Stimulated activated CD8-positive, alpha-beta memory T cell treated with anti-CD3 and anti-CD28 coated beads, Interleukin-7, amount 100 ng/mL, for 48 hours (primary cell): ENCODE data around the gene ARL15.

Experiments used
- DNase-seq, 2 donors: peaks; one replicate each; pipeline ENCODE4 v3.0.0-alpha.2; 2020; ENCODE audit warnings: low read depth in 1 of 2; ENCODE audit errors: extremely low read depth in 1 of 2

Gene ARL15

DNA sequence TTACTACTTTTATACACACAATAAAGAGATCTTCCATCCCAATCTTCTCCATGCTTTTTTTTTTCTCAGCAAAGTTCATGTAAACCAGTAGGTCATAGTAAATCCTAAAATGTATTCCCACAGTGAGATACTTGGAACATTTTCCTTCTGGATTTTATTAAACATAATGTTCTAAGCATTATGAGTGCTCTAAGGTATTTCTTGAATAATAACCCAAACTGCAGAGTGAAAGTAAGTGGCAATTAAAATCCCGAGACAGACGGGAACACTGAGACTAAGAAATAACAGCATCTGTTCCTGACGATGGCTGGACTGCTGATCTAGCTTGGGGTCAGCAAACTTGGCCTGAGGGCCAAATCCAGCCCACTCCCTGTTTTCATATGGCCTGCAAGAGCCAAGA is 359.8 kb downstream of the ARL15 start:
- DNase-seq, result no peak

DNA sequence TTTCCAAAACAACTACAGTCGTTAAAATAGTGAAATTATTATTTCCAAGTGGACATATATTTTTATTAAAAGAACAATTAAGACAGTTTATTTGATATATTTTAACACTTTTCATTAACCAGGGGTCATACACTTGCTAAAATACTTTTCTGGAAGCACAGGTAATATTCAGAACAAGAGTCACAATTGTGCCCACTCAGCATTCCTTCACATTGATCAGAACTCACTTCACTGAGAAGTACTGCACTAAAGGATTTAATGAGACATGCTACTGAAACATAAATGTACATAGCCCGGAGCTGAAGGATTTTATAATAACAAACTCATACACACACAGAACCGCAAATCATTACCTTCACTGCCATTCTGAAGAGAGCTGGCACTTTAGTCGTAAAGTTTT is 361.8 kb downstream of the ARL15 start:
- DNase-seq, result no peak

DNA sequence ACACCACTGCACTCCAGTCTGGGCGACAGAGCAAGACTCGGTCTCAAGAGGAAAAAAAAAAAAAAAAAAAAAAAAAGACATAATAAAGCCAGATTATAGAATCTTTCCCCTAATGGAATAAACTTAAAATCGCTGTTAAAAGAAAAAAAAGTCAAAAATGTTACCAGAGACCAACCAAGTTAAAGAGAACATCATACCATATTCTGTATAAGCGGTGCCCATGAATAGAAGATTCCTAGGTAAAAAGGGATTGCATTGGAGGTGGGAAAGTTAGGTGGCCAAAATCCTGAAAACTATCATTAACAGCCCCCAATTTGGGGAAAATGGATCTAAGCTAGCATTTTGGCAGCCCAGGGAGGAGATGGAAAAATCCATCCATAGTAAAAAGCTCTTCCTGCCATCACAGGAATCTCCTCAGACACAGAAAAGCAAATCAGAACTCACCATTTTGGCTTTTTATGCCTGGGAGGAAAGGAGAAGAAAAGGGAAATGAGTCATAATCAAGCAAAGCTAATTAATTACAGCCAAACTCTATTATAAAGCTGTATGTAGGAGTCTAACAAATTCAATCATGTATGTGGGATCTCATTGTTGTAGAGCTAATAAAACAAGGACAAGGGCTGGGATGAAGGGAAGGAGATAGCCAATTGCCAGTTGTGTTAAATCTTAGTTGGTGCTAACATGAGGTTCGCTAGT is 363.8 kb downstream of the ARL15 start:
- no peak for DNase-seq

DNA sequence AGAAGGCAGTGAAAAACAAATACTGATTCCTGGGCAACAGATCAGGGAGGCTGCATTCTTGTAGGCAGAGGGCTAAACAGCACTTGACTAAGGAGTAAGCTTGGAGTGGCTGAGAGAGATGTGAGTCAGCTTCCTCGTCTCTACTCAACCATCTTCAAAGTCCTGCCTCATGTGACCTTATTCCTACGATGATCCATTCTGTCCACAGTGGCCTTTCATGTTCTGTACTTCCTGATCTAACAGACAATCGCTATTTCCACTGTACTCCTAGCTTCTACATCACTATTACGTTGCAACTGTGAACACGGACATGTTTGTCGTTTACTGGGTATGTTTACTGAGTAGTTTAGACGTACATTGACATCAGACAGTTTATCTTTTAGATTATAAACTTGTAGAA is 365.4 kb downstream of the ARL15 start:
- no peak for DNase-seq

DNA sequence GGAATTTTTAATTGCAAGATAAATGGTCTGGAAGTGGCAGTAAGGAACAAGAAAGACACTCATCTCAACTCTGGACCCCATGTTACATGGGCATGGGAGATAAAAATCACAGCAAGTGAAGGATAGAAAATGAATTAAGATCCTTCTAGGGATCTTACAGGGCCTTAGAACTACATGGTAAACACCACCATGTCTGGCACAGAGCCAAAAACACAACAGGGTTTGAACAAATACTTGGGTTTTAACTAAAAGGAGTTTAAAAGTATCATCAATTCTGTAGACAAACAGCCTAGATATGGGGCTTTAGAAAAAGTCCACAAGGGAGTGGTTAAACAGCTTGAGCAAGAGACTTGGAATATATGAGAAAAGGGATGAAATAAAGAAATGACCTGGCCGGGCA is 366.4 kb downstream of the ARL15 start:
- DNase-seq, result no peak

DNA sequence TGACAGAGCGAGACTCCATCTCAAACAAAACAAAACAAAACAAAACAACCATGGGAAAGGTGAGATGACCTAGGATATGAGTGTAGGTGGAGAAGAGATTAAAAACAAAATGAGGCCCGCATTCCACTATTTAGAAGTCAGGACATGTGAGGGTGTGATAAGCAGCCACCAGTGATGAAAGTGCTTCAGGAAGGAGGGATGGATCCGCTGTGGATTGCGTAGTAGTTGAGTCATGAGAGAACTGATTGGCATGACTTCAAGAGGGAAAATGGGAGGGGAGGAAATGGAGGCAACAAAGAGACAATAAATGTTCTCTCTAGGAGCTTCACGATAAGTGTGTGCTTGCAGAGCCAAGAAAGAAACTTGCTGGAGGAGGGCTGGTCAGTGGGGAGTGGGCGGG is 367.6 kb downstream of the ARL15 start:
- DNase-seq, result no peak

DNA sequence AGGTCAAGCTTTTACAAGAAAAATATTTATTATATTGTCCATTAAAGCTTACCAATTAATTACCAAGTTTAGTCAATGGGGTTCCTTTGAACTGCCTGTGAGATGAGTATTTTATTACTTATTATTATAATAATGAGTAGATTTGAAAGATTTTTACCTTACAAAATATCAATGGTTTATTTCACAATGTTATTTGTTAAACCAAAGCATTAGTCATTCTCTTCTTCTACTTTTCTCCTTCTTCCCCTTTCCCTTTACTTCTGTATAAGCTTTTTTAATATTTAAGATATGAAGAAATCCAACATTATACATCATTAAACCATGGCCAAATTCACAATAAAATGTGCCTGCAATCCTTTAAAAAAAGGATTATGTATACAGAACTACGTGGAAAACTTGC is 369.5 kb downstream of the ARL15 start:
- DNase-seq, result no peak

DNA sequence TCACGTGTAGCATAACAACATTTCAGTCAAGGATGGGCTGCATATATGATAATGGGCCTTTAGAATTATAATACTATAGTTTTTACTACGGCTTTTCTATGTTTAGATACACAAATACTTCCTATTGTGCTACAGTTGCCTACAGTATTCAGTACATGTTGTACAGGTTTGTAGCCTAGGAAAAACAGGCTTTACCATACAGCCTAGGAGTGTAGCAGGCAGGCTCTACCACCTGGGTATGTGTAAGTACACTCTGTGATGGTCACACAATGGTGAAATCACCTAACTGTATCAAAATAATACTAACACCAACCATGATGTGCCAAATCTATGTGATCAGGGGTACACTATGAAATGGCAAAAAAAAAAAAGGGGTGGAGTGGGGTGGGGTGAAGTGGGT is 372.9 kb downstream of the ARL15 start:
- DNase-seq, result no peak

DNA sequence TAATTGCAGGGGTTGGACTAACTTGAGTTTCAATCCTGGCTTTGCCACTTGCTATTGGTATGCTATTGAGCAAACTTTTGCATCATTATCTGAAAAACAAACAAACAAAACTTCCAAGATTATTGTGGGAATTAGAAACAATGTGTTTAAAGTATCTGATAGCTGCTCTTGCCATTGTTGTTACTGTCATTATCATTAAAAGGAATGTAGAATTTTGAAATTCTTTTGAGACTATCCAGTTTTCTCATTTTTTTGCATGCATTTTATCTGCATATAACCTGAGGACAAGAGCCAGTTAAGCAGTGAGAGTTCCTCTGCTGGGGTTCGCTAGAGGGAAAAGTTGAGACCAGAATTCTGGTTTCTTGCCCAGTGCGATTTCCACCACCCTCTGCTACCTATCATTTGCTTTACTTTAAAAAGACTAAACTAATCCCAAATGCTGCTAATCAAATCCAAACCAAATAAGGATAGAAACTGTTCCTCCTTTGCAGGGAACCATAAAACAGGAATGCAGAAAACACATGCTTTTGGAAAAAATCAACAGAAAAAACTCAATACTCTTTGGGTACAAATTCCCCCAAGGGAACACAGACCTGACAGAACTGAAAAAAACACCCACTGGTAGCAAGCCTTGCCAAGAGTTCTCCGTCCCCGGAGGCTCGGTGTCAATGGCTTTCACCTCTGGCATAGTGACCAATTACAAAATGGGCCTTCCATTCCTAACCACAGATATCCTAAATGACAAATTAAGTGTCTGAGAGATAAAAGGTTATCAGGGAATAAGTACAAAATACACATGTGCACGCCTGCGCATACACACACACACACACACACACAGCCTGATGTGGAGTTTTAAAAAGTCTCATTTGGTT is 373.7 kb downstream of the ARL15 start:
- no peak for DNase-seq

DNA sequence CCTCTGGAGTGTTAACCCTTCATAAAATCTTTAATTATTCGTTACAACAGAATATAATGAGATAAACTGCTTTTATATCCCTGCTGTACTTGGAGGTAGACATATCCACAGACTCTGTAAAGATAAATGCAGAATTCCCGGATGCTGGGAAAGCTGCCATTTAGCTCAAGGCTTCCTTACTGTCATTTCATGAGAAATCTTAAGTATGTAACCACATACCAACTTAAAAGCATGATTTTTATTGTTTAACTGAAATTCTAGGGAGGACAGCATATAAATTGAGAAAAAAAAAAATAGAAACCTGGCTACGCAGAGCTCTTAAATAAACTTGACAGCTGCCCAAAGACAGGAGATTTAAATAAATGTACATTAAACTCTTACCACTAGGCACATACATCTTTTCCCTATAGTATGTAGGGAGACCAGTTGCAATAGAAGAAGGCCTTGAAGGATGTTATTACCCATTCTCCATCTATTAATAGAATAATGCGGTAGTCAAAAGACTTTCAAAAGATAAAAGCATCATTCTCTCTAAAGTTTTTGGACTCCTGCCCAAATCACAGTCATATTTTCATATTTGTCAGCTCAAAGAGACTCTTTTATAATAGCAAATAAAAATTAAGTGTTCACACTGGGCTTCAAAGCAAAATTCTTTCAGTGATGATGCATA is 376.1 kb downstream of the ARL15 start:
- DNase-seq, result no peak

DNA sequence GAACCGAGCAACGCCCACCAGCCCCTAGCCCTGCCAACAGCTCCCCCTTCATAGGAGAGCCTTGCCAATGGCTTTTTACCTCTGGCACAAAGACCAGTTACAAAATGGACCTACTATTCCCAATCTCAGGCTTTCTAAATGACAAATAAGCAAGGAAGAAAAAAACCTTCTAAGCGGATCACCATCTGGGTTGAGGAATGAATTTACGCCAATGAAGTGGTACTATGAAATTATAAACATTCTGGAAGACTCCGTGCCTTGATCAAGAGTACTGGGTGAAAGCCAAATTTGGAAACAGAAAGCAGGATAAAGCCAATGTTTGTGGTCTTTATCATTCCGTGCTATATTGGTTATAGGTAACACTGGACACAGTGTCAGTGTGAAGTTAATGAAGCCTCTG is 378.0 kb downstream of the ARL15 start:
- no peak for DNase-seq

DNA sequence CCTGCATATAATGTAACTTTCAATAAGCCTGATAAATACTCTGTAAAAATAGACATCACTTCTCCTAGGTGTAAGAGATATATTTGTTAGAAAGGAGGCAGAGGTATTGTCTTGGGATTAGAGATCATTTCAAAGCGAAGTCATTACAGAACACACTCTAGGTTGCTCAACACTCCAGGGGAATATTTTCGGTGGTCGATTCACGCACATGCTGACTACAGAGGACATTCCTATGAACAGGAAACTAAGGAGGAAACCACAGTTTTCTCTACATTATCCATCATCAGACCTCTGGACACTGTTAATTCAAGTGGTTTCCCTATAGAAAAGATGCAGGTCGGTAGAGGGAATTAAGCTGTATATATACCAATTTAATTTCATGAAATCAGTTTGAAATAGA is 379.9 kb downstream of the ARL15 start:
- DNase-seq, result no peak

DNA sequence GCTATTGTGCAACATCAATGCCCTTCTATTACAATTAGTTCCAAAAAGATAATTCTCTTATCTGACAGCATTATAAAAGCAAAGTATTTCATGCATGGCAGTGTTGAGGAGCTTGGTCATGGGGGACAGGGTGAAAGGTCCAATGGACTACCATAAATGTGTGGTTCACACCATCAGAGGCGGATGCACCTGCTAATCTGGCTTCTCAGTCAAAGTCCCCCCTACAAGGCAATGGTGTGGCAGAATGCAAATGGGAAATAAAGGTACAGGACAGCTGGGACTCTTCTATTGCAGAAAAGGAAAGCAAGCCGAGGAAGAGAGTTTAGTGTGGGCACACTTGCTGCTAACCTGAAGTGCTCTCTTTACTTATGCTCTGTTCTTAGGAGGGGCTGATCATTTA is 380.8 kb downstream of the ARL15 start:
- no peak for DNase-seq

DNA sequence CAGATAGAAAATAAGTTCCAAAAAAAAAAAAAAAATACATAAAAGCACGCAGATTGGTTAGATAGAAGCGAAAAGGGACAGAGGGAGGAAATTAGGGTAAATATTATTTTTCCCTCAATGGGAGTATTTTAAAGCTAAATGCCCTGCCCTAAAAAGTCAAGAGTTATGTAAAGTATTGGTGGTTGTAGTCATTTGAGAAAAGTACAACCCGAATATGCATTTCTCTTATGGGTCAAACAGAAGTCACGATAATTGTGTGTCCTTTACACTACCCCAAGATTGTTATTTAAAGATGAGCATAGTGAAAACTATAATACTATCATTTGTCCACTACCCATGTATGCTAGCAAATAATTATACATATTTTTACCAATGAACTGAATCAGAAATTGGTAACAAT is 381.2 kb downstream of the ARL15 start:
- no peak for DNase-seq

DNA sequence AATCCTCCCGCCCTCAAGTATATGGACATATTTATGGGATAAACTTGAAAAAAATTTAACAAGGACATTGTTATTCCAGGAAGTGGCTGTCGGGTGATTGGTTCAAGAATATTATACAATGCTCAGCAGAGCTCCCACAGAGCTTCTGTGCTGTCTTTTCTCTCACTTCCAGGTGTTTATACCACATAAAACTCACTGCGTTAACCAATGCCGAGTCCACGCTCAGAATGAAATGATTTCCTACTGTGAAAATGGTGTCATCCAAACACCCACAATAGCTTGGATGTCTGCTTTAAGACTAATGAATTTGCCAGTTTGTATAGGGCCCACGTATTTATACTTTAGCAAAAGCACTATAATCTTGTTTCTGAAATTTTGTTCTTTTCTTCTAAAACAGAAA is 381.7 kb downstream of the ARL15 start:
- no peak for DNase-seq

DNA sequence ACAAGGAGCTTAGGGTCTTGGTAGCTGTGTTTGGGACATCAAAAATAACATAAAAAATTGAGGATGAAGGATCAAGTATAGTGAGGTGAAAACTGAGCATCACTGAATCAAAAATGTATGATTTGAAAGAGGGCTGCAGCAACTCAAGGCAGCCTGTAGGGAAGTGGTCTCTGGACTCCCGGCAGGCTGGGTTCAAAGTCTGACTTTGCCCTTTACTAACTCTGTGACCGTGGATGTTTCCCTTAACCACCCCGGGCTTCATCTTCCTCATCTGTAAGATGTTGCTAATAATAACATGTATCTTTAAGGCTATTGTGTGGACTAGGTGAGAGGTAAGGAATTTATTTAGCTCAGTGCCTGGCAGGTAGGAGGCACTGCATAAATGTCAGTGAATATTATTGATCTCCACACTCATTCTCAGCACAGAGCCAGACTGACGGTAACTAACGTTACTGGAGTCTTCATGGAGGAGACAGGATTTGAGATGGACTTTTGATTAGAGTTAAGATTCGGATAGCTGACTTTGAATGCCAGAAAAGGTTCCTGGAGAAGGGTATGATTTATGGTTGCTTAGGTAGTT is 382.6 kb downstream of the ARL15 start:
- no peak for DNase-seq

DNA sequence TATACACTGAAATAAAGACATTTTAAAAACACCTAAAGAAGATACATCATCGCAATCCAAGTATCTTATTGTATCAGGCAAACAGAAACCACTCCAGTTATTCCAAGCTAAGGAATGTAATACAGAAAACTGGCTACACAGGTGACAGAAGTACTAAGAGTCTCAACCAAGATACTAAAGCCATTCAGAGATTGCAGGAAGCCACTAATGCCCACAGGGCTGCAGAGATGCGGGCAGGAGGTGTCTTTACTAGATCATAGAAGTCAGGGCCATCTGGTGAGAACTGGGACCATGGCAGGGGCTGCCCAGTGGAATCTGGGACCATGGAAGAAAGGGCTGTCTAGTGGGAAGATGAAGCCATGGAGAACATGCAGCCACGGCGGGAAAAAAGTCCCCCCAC is 384.3 kb downstream of the ARL15 start:
- no peak for DNase-seq

DNA sequence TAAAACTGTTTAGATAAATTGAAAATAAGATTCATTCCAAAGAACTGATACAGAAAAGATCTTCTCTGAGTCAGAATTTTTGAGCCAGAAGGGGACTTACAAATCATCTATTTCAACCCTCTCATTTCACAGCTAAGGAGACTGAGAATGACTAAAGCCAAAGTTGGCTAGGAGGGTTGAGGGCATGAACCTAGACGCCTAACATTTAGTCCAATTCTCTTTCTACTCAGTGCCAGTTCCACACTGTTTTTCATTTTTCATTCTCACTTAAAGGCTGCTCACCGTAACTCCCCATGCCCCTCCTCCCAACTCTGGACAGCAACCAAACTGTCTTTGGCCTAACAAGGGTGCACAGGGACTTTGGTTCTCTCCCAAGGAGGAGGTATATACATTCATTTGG is 386.0 kb downstream of the ARL15 start:
- DNase-seq, result no peak

DNA sequence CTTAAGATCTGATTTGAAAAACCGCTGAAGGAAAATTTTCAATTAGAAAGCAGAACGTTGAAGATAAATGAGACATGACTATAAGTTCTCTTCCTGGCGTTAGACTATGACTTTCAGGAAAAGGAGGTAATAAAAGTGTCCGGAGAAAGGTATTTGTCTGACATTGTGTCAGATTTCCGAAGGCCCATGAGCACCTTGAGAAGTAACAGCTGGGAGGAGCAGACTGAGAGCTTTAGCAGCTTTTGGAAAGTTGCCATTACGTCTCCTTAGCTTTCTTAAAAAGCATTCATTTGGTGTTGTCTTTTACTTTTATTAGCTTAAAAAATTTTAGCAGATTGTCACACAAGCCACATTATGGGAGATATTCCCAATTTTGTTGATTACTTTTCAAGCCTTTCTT is 386.4 kb downstream of the ARL15 start:
- DNase-seq, result no peak

DNA sequence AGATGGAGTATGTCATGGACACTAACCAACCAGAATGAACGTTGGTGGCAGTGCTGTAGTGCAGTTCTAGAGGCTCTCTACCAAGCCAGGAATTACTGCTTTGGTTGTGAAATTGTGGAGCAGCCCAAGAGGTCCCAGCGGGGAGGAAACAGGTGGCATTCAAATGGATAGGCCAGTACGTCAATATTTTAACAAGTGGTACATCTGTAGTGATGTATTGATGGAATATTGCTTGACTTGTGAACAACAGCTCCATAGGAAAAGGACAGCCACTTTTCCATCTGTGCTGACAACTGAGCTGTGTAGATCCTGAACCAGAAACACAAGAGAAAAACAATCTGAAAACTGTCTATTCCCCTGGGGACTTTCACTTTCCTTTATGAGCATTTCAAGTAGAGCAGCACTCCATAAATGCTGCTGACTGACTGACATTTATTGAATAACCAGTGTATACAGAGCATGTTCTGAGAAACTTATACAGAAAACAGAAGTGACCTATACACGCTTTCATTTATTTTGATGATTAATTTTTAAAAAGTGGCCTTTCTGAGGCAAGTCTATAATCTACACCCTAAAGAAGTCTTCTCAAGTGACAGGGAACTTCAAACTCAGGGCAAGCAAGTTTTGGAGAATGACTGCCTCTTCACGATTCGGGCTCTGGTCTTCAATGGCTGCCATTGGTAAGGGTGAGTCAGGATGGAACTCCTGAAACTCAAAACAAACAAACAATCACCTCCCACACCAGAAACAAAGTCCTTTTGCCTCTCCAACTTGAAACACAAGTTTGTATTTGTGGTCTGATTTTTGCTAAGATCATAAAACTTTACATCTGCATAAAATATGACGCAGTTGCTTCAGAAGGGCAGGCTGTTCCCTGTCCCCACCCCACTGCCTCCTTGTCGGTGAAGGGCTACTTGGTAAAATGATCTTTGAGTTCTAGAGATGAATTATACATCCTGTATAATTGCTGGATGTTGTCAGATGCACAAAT is 387.6 kb downstream of the ARL15 start:
- DNase-seq, result no peak
